ENCODE data around the gene PRKACA.

PRKACA gene

DNA sequence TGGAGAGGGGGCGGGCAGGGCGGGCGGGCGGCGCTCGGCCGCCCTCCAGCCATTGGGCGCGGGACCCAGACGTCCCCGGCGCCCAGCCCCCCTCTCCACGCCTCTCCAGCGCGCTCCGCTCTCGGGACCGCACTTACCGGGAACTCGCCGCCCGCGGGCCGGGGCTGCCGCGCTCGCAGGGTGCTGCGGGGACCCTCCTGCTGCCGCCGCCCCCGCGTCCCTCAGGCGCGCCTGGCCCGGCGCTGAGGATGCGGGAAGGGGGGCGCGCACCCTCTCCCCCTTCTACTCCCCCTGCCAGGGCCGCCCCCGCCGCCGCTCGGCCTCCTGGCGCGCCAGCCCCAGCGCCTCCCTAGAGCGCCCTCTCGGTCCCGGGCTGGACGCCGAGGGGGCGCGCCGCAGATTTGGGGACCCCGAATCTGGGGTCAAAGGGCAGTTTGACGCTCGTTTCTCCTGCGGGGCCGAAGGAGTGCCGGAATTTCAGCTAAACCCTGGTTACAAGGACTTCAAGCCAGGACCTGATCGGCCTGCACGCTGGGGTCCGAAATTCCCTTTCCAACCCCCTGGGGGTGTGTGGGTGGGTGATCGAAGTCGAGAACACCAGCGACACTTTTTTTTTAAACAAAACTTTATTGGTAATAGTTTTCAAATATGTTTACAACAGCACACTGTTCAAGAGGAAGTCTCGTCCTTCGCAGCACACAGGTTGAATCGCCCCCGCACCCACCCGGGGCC, 26.3 kb downstream of the PRKACA start:
- DNase-seq: no peak

DNA sequence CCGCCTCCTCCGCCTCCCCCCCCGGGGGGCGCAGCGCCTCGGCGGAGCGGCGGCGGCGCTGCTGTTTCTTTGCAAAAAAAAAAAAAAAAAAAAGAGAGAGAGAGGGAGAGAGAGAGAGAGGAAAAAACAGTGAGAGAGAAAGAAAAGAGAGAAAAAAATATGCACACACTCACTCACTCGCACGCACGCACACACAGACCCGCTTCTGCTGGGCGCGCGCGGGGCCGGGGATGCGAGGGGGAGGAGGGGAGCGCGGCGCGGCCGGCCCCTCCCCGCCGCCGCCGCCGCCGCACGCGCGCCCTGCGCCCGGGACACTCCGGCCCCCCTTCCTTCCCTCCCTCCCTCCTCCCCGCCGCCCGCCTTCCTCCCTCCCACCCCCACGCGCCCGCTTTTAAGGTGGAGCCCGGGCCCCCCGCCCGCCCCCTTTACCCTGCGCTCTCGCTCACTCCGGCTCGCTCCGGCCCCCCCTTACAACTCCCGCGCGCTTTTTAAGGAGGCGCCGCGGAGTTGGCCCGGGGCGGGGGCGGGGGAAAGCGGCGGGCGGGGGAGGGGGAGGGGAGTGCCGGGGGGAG, 27.0 kb downstream of the PRKACA start, which contains the start of gene SAMD1:
Gene SAMD1 (minus strand): TSS at position 243 of the 572 bp plus-strand sequence.
- DNase-seq: no peak

DNA sequence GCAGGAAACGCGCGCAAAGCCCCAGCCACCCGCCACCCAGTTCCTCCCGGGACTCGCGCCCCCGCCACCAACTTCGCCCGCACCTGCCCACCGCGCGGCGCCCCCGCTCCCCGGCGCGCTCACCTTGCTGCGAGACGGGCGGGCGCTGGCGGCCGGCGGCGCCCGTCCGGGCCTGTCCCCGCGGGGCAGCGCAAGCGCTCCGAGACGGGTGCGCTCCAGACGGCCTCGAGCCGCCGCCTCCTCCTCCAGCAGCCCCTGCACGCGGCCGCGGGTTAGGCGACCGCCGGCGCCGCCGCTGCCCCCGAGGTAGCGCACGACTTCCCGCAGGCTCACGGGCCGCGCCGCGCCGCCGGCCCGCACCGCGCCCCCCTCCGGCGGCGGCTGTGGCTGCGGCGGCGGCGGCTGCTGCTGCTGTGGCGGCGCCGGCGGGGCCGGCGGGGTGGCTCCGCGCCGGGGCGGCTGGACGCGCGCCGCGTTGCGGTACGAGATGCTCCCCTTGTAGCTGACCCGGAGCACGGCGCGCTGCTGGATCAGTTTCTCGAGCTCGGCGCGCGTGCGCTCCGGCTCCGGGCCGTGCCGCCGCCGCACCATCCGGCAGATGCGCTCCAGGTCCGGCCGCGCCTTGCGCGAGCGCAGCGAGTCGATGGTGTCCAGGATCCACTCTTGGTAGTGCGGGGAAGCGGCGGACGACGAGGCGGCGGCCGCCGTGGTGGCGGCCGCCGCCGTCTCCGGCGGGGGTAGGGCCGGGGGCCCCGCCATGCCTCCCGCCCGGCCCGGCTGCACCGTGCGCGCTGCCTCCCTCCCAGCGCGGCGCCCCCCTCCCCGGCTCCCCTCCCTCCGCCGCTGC, 27.7 kb downstream of the PRKACA start:
- DNase-seq: no peak

DNA sequence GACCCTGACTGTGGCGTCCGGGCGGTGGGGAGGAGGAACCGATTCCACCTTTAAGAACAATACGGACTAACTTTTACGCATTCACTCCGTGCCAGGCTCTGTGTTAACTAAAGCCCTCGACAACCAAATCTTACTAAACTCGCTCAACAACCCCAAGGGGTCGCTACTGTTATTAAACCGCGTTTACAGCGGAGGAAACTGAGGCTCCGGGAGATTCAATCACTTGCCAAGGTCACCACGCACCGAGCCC, 28.2 kb downstream of the PRKACA start:
- no peak for DNase-seq

DNA sequence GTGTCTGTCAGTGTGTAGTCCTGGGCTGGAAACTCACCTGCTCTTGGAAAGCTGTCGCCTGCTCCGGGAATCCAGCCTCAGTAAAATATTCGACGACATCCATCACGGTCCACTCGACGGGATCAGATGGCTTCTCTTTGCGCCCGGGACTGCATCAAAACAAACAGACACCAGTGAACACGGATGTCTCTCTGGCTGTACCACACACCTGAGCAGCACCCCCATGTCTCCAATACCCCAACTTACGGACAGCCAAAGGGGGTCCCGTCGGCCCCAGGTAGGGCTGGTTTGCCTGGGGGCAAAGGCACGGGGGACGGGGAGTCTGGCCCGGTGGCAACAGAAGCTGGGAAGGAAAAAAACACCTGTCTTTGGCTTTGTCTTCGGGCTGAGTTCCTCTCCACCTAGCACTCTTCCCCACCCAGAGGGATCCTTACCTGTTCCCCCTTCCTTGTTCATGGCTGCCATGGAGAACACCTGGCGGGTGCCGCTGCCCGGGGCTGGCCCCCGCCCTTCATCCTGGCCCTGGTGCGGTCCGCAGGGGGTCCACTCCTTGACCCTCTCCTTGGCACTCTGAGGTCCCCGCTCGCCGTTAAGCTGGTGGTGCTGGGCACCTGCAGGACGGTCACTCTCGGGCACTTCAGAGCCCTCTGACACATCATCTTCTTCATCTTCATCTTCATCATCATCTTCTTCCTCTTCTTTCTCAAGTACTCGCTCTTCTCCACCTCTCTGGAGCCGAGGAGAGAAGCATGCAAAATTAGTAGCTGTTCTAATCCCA, 28.7 kb downstream of the PRKACA start:
- no peak for DNase-seq

DNA sequence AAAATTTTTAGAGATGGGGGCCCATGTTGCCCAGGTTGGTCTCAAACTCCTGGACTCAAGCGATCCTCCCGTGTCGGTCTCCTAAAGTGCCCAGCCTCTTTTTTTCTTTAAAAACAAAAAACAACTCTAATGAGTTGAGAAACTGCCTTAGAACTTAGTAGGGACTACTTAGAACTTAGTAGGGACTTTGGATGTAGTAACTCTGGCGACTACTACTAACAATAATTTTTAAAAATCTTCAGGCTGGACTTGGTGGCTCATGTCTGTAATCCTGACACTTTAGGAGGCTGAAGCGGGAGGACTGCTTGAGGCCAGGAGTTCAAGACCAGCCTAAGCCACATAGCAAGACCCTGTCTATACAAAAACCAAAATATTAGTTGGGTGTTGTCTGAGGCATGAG, 31.5 kb downstream of the PRKACA start:
- DNase-seq: no peak

DNA sequence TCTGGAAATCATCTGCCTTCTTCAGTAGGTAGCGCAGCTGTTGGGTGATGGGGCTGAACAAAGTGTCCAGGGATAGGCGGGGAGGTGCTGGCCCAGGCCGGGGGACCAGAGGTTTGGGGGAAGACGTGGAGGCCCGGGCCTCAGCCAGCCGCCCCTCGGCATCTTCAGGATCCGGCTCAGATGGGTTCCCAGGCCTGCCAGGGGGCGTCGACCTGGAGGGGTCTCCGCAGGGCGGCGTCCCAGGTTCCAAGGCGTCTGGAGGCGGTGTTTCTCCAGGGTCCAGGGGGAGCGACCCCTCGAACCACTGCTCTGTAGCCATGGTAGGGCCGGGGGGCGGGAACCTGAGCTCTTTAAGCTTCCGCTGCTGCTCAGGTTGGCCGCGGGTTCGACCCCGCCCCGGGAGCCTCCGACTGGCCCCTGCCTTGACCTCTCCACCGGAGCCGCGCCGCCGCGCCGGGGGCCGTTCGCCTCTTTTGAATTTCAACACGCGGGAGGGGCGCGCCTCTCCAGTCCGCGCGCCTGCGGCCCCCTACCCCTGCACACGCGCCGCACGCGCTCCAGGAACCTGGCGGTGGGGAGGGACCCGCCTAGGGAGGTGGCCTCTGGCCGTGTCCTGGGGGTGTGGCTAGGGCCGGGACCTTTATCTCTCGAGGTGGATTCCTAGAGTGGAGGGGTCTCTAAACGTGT, 32.1 kb downstream of the PRKACA start, which contains the start of gene C19orf67:
Gene C19orf67 (minus strand): TSS at position 475 of the 687 bp plus-strand sequence. CDS start 156 bp downstream, at position 319.
- DNase-seq: no peak

DNA sequence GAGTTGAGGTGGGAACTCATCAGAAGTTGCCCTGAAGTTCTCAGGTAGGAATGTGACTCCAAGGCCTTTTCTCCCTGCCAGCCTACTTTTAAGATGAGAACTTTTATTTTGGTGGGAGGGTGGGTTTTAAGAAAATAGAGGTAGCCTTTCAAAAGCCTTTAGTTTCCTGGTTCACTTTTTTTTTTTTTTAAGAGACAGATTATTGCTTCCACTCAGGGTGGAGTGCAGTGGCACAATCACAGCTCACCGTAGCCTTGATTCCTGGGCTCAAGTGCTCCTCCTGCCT, 34.9 kb downstream of the PRKACA start:
- DNase-seq: no peak

DNA sequence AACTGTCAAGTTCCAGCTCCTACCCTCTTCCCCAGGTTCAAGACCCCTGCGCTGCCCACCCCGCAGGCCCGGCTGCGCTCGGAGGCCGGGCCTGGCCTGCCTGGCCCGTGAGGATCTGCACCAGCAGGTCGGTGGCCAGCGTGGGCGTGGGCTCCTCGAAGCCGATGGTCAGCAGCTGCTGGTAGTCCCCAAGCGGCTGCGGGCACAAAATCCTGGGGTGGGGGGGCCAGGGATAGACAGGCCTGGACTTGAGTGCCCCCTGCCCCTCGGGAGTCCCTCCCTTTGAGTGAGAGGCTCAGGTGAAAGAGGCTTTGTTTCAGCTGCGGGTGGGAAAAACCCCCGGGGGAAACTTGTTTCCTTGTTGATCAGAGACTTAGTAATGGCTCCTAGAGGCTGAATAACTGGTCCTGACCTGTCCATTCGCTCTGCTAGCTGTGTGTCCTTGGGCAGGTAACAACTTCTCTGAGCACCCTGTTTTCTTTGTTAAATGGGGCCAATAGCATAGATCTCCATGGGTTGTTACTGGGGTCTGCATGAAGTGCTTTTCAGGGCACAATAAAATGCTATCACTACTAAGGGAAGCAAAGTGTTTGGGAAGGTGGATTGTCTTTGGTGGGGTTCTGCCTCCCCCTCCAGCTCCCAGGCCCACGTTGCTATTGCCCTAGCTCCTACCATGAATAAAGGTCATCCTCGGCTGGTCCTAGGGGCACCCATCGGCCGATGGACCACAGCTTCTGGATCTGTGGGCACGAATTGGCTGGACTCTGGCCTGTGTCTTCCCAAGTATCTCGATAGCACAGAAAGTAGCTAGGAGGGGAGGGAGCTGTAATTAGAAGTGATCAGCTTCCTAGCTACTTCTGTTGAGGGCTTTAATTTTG, 35.5 kb downstream of the PRKACA start:
- DNase-seq: no peak

DNA sequence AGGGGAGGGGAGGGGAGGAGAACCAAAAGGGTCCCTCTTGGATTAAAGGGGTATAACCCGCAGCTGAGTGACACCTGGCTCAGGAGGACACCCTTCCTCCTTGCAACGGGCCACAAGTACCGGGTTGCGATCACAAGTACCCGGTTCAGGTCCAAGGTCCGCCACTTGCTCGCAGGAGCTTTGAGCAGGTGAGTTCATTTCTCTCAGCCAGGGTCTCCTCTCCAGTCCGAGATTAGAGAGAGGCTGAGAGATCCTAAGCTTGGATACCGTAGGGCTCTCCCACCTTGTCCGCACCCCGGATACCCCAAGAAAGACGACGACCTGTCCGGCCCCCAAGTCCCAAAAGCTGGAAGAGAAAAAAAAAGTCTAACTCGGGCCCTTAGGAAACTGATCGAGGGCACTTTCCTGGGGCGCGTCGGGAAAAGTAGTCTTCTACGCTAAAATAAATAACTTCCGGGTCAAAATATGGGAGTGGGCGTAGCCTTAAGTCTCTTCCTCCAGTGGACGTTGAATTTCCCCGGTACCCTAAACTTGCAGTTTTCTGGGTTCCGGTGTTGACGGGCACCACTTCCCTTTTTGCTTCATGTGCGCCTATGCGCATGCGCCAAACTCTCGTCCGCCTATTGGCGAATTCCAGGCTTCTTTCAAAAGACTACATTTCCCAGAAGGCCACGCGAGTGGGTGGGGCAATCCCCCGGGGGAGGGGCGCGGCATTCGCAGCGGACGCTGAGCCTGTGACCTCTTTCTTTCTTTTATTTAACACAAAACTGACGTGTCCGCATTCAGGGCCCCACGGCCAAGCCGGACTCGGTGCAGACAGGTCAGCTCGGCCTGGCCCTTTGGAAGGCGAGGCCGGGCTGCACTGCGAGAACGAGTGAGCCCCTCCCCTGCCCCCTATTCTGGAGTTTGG, 36.4 kb downstream of the PRKACA start:
- peak; percentile 88 for DNase-seq

DNA sequence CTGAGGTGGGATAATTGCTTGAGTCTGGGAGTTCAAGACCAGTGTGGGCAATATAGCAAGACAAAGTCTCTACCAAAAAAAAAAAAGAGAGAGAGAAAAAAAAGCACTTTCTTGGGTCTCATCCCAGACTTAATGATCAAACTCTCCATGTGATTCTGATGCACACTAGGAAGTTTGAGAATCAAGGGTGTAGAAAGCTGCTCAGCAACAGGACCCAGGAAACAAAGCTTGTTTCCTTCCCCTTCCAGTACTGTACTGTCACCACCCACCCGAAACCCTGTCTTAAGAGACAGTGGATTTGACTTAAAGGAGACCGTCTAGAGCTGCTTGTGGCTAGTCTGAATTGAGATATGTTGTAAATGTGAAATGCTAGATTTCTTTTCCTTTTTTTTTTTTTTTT, 39.2 kb downstream of the PRKACA start:
- DNase-seq: no peak

DNA sequence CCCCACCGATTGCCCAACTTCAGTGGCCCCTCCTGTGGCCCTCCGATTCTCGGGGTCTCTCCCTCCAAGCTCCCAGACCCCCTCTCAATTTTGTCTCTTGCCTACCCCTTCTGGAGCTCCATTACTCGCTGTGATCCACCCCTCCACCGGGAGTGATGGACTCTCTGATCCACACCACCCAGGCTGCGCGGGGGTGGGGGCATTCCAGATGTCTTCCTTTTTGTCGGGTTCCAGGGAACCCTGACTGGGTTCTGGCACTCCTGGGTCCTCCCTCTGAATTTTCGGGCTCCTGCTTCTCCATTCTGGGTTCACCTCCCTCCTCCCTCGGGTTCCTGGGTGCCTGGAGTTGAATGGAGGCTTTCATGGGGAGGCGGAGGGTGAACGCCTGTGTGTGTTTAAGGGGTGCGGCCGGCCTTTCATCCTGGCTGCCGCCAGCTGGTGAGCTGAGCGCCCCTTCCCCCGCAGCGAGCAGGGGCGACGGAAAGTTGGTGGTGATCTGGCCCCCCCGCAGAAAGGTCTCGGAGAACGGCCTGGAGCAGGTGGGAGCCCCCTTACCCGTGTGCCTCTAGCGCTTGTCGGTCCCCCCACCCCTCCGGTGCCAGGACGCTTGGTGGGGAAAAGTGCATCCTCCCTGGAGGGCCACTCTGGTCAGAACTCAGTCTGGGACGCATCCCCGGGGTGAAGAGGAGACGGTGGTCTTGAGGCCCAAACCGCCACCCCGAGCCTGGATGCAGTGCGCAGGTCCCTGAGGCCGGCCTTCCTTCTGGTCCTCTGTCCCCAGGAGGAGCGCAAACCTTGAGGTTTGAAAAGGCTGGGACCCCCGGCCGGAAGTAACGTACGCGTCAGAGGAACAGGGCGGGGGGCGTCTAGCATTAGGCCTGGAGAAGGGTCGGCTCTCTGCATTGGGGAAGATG, 43.4 kb downstream of the PRKACA start:
- DNase-seq: no peak

DNA sequence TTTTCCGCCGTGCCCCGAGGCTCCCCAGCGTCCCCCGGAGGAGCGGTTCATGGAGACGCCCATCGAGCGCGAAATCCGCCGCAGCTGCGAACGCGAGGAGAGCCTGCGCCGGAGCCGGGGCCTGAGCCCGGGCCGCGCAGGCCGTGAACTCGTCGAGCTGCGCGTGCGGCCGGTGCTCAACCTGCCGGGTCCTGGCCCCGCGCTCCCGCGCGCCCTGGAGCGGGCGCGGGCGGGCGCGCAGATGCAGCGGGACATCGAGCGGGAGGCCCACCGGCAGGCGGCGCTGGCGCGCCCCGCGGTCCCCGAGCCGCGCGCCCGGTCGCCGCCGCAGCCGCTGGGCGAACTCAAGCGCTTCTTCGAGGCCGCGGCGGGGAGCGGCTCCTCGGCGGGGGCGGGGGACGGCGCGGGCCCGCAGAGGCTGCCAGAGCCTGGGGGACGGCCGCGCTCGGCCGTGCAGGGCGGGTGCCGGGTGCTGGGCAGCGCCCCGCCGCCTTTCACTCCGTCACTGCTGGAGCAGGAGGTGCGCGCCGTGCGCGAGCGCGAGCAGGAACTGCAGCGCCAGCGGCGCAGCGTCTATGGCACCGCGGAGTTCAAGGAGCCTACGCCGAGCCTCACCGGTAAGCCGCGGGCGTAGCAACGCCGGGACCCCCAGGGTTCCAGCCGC, 44.2 kb downstream of the PRKACA start:
- no peak for DNase-seq

DNA sequence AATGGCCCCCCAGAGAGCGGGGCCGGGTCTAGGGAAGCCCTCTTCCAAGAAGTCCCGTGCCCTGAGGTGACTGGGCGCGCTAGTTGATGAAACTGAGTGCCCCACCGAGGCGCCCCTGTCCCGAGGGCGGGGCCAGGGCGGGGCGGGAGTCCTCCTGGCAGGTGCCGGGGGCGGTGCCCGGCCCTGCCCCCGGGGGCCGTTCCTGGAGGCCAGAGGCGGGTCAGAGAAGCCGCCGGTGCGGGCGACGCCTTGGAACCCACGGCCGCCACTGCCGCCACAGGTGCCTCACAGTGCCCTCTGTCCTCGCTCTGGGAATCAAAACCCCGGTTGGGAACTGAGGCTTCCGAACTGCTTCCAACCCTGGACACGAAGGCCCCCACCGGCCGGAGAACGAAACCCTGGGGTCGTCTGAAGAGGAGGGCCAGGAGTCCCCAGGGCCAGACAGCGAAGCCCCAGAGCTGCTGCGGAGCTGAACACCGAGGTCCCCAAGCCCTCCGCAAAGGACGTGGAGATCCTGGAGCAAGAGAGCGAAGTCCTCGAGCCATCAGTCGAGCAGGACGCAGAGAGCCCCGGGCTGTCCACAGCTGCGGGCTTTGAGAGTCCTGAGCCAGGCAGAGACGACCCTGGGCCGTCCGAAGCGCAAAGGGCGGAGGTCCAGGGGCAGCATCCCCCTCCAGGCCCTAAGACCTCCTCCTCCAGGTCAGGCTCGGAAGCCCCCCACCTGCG, 44.9 kb downstream of the PRKACA start, which contains the start of gene MISP3:
Gene MISP3 (plus strand): TSS at position 252 of the 726 bp plus-strand sequence. CDS start 524 bp downstream, outside the sequence.
- DNase-seq: no peak

DNA sequence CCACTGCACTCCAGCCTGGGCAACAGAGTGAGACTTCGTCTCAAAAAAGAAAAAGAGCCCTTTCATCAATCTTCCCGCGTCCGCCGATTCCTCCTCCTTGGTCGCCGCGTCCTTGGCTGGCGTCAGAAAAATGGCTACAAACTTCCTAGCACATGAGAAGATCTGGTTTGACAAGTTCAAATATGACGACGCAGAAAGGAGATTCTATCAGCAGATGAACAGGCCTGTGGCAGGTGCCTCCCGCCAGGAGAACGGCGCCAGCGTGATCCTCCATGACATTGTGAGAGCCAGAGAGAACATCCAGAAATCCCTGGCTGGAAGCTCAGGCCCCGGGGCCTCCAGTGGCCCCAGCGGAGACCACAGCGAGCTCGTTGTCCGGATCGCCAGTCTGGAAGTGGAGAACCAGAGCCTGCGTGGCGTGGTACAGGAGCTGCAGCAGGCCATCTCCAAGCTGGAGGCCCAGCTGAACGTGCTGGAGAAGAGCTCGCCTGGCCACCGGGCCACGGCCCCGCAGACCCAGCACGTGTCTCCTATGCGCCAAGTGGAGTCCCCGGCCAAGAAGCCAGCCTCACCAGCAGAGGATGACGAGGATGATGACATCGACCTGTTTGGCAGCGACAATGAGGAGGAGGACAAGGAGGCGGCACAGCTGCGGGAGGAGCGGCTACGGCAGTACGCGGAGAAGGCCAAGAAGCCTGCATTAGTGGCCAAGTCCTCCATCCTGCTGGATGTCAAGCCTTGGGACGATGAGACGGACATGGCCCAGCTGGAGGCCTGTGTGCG, 47.1 kb downstream of the PRKACA start:
- DNase-seq: no peak

DNA sequence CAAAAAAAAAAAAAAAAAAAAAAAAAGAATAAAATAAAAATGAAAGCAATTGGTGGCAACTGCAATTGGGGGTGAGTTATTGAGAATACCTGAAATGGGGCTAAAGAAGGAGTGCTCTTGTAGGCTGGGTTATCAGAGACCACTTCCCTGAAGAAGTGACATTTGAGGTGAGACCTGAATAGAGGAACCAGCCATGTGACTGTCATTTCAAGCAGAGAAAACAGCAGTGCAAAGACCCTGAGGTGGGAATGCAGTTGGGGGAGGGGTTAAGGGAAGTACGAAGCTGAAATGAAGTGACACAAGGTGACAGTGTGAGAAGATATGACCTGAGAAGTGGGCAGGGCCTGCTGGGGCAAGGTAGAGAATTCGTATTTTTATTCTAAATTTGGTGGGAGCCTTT, 51.4 kb downstream of the PRKACA start:
- no peak for DNase-seq

DNA sequence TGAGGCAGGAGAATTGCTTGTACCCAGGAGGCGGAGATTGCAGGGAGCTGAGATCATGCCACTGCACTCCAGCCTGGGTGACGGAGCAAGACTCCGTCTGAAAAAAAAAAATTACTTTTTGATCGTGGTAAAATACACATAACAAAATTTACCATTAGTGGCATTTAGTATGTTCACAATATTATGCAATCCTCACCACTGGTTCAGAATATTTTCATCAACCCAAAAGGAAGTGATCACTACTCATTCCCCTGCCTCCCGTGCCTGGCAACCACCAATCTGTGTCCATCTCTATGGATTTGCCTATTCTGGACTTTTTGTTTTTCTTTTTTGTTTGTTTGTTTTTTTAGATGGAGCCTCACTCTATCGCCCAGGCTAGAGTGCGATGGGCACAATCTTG, 54.5 kb downstream of the PRKACA start:
- no peak for DNase-seq

DNA sequence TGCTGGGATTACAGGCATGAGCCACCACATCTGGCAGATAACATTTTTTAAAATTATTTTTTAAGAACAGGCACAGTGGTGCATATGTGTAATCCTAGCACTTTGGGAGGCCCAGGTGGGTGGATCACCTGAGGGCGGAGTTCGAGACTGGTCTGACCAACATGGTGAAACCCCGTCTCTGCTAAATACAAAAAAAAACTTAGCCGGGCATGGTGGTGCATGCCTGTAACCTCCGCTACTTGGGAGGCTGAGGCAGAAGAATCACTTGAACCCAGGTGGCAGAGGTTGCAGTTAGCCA, 55.1 kb downstream of the PRKACA start:
- DNase-seq: no peak

All from SIG-M5 (cell line).